LNCaP clone FGC (cell line): ENCODE results near the gene SLC9C2.
"Not testable (repeated sequence)": the region's sequence is repeated elsewhere in the genome, so short reads cannot be mapped to it uniquely, and the experiment has no call there.

Source experiments
- DNase-seq: peaks from one replicate; pipeline ENCODE4 v3.0.0-alpha.2; 2011; ENCODE audit warnings: low read depth
- H3K4me3 ChIP-seq: 2 replicates; pipeline ENCODE4 v1.5.1; 2011; ENCODE audit warnings: mild to moderate bottlenecking, low read depth, low read length, control low read depth
- TF ChIP-seq, protein P1 (sequence below): IDR thresholded peaks from 2 replicates; pipeline ENCODE4 v1.5.1; 2012; ENCODE audit warnings: mild to moderate bottlenecking; ENCODE audit not compliant: control insufficient read depth, insufficient read depth; ENCODE audit errors: extremely low read depth

The SLC9C2 gene

DNA sequence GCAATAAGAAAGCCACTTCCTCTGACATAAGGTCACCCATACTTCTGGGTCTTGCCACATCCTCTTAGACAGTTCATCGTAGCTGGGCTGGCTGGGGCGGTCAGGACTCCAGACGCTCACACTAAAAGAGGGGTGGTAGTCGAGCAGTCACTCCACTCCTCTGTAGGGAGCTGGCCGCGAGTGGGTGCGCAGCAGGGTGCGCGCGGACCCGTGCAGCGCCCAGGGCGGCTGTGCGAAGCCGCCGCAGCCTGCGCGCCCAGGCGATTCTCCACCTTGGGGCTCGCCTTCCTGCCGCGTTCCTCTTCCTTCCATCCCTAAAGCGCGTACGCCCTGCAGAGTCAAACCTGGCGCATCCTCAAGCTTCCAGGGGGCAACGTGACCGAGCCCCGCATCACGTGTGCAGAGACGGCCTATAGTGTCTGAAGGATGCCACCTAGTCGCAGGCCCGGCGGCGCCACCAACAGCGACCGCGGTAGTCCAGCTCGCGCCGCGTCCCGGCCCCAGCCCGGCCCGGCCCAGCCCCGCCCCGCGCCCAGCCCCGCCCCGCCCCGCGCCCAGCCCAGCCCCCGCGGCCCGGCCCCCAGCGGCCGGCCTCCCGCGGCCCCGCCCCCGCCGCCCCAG lies 126.1 kb downstream of the SLC9C2 start:
- peak overlapping the region; percentile 86 for H3K4me3 ChIP-seq
- DNase-seq, result peak; percentile 94
- TF ChIP-seq, protein P1, sequence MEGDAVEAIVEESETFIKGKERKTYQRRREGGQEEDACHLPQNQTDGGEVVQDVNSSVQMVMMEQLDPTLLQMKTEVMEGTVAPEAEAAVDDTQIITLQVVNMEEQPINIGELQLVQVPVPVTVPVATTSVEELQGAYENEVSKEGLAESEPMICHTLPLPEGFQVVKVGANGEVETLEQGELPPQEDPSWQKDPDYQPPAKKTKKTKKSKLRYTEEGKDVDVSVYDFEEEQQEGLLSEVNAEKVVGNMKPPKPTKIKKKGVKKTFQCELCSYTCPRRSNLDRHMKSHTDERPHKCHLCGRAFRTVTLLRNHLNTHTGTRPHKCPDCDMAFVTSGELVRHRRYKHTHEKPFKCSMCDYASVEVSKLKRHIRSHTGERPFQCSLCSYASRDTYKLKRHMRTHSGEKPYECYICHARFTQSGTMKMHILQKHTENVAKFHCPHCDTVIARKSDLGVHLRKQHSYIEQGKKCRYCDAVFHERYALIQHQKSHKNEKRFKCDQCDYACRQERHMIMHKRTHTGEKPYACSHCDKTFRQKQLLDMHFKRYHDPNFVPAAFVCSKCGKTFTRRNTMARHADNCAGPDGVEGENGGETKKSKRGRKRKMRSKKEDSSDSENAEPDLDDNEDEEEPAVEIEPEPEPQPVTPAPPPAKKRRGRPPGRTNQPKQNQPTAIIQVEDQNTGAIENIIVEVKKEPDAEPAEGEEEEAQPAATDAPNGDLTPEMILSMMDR, result peak; percentile 30

DNA sequence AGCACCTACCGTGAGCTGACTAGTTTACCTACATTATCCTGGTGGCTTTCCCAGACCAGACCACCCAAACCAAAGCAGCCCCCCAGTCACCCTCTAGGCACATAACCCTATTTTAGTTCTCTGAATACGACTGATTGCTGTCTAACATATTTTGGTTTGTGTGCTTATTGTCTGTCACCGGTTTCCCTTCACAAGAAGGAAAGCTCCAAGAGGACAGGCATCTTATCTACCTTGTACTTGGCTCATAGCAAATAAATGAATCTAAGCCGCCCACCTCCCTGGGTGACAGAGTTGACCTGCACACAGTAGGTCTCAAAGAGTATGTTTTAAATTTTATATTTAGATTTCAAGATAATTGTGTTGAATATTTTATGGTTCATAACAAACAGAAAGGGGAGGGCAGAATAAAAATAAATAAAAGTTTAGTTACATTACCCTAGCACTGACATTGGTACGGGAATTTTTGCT lies 126.6 kb downstream of the SLC9C2 start:
- DNase-seq, result no peak
- TF ChIP-seq, protein P1, result no peak
- H3K4me3 ChIP-seq, result peak overlapping the region; percentile 82

DNA sequence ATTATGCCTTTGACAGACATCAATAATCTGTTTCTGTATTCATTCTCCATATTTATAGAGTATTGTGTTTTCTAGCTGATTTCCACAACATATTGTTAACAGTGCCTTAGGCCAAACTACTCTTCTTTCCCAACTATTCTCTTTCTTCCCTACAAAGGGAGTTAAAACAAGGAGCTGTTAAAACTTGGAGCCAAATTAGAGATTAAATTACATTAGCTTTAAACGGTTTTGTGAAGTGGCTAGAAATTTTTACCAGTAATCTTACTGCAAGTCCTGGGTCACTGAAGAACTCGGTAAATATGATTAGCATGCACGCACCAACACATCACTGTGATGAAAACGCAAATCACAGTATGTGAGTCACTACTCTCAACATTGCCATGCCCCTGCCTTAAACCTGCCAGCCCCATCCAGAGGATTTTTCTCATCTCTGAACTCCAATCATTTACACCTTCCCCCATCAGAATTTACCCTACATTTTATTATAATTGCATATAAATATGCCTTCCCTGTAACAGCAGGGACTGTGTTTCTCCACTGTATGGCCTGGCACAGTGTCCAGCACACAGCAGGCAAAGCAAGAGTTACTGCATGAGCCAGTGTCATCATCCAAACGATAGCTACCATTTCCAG lies 127.2 kb downstream of the SLC9C2 start:
- no peak for DNase-seq
- peak overlapping the region; percentile 82 for H3K4me3 ChIP-seq
- TF ChIP-seq, protein P1, result no peak

DNA sequence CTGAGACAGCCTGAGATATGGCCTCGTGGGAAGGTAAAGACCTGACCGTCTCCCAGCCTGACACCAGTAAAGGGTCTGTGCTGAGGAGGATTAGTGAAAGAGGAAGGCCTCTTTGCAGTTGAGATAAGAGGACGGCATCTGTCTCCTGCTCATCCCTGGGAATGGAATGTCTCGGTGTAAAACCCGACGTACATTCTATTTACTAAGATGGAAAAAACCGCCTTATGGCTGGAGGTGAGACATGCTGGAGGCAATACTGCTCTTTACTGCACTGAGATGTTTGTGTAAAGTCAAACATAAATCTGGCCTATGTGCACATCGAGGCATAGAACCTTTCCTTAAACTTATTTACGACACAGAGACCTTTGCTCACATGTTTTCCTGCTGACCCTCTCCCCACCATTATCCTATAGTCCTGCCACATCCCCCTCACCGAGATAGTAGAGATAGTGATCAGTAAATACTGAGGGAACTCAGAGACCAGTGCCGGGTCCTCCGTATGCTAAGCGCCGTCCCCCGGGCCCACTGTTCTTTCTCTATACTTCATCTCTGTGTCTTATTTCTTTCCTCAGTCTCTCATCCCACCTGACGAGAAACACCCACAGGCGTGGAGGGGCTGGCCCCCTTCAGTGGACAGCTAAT lies 128.0 kb downstream of the SLC9C2 start:
- DNase-seq, result not testable (repeated sequence)
- H3K4me3 ChIP-seq, result peak overlapping the region; percentile 82

DNA sequence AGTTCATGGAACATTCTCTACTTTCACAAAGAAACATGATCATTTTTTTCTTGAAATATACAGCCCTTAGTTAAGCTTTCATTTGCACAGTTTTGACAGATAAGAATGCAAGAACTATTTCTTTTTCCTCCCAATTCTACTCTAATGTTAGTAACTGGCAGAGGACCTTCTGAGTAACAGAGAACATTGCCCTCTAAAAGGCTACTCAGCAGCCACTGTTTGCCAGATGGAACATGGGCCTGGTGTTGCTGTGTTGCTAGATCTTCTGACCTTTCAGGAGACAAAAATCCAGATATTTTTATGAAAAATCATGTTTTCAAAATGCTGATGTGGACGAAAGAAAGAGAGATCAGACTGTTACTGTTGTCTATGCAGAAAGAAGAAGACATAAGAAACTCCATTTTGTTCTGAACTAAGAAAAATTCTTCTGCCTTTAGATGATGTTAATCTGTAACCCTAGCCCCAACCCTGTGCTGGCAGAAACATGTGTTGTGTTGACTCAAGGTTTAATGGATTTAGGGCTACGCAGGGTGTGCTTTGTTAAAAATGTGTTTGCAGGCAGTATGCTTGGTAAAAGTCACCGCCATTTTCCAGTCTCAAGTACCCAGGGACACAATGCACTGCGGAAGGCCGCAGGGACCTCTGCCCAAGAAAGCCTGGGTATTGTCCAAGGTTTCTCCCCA lies 128.6 kb downstream of the SLC9C2 start:
- no peak overlapping the region for H3K4me3 ChIP-seq
- TF ChIP-seq, protein P1, result no peak
- no peak for DNase-seq

DNA sequence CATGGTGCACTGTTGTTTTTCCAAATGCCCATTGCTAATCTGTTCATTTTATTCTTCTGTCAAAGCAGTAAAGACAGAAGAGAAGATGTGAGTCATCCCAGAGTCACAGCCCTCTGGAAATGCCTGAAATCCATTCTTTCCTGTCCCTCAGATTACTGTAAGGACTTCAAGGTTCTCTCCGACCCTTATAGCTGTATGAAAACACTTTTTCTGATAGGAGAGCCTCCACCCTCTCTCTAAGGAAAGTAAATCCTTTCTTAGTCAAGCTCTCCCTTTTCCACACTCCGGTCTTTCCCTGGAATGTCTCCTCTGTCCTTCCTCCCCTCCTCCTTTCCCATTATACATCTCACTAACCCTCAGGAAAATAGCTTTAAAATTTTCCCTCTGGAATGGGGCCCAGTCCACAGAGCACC lies 129.3 kb downstream of the SLC9C2 start:
- no peak for DNase-seq
- TF ChIP-seq, protein P1, result no peak
- no peak overlapping the region for H3K4me3 ChIP-seq

DNA sequence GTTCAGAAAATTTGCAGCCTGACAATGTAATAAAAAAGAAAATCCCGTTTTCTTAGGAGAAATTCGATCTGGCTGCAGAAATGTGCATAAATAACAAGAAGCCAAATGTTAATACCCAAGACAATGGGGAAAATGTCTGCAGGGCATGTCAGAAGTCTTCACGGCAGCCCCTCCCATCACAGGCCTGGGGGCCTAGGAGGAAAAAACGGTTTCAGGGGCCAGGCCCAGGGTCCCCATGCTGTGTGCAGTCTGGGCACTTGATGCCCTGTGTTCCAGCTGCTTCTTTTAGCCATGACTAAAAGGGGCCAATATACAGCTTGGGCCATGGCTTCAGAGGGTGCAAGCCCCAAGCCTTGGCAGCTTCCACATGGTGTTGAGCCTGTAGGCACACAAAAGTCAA lies 132.3 kb downstream of the SLC9C2 start:
- H3K4me3 ChIP-seq, result no peak overlapping the region
- DNase-seq, result no peak
- TF ChIP-seq, protein P1, result no peak
